GM19438 (cell line): ENCODE data around the gene ROCK2.
"Not testable (repeated sequence)": the region's sequence is repeated elsewhere in the genome, so short reads cannot be mapped to it uniquely, and the experiment has no call there.

Experiments
- ATAC-seq: cut with Tn5 transposase; IDR thresholded peaks from one replicate; pipeline ENCODE4 v1.9.1; 2021; ENCODE audit warnings: low read depth; ENCODE audit not compliant: unreplicated experiment

ROCK2 gene

DNA sequence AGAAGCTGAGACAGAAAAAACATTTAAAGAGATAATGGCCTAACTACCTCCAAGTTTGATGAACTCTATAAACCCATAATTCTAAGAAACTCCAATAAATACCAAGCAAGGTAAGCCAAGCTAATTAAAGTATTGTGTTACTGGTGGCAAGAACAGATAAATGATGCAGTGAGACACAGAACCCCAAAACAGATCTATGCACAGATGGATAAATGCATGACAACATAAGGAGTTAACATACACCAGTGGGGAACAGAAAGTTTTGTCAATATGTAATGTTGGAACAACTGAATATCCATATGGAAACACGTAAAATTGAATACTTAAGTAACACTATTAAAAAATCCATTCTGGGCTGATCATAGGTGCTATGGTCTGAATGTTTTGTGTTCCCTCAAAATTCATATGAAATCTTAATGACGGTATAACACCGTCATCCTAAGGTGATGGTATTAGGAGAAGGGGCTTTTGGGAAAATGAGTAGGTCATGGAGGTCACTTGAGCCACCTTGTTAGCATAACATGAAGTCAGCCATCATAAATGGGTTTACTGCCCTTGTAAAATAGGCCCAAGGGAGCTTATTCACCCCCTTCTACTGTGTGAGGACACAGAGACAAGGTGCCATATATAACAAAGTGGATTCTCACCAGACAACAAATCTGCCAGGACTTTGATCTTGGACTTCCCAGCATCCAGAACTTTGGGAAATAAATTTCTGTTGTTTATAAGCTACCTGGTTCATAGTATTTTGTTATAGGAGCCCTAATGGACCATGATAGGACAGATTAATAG is 102.8 kb downstream of the ROCK2 start:
- ATAC-seq, result no peak

DNA sequence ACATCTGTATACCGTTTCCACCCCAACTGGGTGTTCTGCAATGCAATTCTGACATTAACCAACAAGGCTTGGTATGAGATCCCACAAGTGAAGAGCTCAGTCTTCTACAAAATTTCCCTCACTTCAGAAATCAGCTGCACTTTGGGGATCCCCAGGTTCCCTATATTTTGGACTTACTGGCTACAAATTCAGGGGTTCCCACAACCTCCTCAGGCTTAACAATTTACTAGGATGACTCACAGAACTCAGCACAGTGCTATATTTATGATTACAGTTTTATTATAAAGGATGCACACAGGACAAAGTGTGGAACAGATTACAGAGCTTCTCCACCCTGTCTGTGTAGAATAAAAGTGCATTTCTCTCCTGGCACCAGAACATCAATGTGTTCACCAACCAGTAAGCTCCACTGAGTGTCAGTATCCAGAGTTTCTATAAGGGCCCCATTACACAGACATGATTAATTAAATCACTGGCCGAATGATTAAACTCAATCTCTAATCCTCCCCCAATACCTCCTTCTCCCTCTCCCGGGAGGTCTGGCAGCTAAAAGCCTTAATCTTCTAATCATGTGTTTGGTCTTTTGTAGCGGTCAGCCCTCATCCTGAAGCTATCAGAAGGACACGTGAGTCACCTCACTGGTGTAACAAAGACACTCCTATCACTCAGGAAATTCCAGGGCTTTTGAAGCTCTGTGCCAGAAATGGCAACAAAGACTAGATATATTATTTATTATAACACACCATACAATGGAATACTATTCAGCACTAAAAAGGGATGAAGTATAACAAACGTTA is 104.6 kb downstream of the ROCK2 start:
- ATAC-seq, result no peak

DNA sequence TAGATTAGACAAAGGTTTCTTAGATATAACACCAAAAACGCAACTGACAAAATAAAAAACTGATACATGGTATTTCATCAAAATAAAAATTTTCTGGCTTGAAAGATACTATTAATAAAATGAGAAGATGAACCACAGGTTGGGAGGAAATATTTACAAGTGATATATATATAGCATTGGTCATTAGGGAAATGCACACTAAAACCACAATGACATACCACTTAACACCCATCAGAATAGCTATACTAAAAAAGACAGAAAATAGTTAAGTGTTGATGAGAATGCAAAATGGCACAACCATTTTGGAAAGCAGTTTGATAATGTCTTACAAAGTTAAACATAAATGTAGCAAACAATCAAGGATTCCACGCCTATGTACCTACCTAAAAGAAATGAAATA is 105.3 kb downstream of the ROCK2 start:
- ATAC-seq, result no peak

DNA sequence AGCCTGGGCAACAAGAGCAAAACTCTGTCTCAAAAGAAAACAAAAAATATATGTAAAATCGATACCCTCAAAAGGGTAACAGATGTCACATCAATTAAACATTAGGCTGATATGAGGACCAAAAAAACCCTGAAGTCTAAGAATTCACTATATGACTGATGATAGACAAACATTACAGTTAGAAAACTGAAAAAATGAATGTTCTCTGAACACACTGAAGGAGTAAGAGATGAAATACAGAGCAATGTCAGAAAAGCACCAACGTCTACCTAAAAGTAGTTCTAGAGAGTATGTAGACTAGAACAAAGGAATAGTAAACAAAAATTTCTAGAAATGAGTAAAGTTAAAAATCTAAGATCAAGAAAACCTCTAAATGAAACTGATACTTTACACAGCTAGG is 107.3 kb downstream of the ROCK2 start:
- ATAC-seq, result no peak

DNA sequence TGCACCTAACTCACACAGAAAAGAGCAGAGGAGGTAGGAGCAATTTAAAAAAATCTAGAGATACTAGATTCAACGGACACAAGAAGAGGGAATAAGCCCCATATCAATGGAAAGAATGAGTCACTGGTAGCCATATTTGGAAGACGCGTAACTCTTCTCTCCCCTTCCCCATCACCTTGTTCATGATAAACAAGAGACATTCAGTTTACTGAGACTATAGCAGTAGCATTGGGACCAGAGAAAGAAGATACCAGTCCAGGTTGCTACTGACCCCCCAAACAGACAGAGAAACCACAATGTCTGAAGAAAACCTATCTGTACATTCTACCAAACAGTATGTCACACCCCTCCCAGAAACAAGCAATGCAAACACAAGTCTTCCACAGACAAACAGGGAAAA is 108.1 kb downstream of the ROCK2 start:
- no peak for ATAC-seq

DNA sequence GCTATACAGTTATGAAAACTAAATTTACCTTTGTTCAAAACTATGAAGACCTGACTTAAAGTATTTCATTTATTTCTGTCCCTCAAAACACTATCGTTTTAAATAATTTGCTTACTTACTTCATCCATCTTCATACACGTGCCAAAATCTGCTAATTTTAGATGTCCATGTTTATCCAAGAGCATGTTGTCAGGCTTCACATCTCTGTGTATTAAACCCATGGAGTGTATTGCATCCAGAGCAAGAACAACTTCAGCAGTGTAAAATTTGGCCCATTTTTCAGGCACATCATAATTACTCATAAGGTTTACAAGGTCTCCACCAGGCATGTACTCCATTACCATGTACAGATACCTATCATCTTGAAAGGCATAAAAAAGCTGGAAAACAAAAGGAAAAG is 108.9 kb downstream of the ROCK2 start:
- no peak for ATAC-seq

DNA sequence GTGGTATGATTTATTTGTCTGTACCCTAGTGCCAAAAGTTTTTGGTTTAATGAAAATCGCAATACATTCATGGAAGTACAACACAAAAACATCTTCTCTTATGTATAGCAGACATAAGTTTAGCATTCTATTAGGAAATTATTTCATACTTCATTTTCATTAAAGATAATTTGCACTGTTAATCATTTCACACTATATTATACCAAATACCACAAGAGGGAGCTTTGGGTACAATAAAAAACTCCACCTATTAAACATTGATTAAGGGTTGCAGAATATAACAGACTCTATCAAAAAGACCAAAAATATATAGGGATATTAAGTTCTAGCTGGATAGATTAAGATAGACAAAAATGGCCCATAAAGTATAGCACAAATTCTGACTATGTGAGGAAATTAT is 110.1 kb downstream of the ROCK2 start:
- no peak for ATAC-seq

DNA sequence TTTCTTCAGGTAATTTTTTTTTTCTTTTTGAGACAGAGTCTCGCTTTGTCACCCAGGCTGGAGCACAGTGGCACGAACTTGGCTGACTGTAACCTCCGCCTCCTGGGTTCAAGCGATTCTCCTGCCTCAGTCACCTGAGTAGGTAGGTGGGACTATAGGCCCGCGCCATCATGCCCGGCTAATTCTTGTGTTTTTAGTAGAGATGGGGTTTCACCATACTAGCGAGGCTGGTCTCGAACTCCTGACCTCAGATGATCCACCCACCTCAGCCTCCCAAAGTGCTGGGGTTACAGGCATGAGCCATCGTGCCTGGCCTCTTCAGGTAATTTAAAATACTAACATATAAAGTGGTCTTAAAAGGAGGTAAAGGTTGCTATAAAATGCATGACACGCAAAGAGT is 113.2 kb downstream of the ROCK2 start:
- not testable (repeated sequence) for ATAC-seq

DNA sequence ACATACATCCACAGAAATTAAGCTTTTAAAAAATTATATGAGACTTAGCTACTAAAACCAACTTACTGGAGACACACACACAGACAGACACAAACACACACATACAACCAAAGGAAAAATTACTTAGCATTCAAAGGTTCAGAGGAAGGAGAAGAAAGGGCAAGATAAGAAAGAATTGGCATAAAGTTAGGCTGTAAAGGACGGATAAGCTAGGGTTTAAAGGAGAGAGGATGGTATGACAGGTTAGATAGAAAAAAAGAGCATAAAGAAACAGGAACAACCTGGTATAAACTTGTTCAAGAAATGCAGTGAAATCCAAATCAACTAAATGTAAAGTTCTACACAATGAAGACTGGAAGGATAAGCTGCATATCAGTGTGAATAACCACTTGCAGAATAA is 115.7 kb downstream of the ROCK2 start:
- ATAC-seq, result no peak

DNA sequence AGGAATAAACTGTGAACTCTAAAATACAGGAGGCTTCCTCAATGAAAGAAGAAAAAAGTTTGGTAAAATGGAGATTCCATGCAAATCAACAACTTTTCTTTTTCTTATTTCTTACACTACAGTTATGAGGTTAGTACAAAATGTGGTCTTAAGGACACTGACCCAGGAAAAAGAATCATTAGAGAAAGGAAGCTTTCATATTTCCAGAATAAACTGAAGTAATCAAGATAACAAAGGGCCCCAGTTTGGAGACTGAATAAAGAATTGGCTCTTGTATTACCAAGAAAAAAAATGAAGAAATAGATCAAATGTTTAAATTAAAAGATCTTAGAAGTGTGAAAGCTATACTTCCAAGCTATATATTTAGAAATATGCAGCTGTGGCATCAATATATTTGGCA is 116.8 kb downstream of the ROCK2 start:
- ATAC-seq, result no peak

DNA sequence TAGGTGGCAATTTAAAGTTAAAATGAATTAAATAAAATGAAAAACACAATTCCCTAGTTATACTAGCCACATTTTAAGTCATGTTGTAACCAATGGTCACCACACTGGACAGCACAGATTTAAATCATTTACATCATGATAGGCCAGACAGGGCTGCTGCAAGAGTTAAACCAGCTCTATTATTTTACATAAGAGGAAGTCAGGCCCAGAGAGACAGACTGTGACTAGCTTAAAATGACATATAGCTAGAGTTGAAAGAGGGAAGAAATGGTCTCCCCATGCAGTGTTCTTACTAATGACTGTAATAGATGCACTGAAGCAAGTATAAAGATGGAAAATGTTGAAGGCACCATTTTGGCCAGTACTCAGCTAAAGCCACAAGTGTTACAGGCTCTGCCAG is 119.5 kb downstream of the ROCK2 start:
- no peak for ATAC-seq

DNA sequence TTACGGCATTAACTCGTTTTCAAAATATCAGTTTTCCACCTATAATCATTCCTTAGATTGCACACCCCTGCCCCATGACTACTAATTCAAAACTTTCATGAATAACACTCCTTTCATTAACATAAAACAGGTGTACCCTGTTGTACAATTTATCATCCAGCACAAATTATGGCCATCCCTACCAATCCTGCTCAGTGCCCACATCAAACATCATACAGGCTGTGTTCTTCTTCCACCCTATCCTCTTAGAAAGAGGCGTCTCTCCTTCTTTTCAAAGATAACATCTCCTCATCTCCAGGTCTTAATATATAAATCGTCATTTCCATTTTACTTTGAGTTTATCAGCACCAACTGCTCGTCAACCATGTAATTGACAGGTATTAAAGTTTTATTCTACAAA is 121.6 kb downstream of the ROCK2 start:
- ATAC-seq, result no peak

DNA sequence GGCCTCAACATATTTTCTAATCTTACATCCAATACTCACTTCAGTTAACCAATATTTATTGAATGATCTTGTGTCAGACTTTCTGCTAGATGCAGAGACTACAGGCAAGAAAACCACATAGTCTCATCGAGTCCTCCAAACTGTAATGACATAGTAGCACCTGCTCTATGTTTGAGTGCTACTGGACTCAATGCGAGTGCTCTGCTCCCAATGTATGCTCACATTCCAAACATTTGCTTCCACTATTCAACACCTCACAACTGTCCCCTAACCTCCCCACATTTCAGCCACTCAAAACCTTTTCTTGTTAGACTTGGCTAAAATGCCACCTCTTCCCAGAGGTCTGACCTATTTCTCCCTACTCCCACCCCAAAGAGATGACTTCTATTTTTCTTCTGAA is 124.0 kb downstream of the ROCK2 start:
- no peak for ATAC-seq

DNA sequence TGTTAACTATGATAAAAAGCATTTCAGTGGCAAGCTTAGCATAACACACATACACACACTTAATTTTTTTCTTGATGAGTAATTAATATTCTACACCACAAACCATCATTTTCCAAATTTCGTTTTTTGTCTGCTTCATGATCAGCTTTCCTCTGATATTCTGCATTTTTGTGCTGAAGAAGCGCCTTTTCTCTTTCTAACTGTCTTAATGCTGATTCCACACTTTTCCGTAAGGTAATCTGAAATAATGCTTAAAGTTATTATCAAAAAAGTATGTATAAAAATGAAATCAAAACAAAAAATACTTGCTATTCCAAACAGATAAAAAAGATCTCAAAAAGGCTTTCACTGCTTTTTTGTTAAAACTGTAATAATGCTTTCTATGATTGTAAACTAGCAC is 129.0 kb downstream of the ROCK2 start:
- no peak for ATAC-seq

DNA sequence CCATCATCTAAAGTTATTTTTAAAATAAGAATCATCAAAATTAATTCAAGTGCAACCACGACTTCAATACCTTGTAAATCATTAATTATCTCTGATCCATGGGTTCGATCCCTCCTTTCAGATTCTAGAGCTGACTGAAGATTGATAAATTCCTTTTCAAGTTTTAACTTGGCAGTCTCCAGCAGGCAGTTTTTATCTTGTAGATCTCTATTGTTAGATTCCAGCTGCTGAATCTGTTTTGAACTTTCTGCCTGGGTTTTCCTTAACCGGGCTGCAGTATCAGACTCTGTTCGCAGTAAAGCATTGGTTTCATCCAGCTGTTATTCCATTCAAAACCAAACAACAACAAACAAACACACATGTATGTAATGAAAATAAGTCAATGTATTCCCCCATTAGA is 129.7 kb downstream of the ROCK2 start:
- ATAC-seq, result no peak

DNA sequence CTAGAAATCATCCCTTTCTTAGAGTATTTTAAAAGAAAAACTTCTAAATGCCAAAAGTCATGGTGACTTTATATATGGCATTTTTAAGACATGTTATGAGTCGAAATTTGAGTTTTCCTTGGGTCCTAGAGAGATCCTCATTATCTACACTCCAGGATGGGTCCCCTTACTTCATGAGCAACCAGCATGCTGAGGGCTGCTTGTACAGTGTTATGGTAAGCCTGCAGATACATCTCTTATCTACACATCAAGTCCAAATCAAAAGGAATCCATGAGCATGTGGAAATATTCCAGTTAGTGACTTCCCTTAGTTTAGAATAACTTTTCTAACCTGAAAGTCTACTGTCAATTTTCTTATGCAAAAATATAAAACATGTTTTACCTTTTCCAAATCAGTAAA is 130.5 kb downstream of the ROCK2 start:
- ATAC-seq, result no peak

DNA sequence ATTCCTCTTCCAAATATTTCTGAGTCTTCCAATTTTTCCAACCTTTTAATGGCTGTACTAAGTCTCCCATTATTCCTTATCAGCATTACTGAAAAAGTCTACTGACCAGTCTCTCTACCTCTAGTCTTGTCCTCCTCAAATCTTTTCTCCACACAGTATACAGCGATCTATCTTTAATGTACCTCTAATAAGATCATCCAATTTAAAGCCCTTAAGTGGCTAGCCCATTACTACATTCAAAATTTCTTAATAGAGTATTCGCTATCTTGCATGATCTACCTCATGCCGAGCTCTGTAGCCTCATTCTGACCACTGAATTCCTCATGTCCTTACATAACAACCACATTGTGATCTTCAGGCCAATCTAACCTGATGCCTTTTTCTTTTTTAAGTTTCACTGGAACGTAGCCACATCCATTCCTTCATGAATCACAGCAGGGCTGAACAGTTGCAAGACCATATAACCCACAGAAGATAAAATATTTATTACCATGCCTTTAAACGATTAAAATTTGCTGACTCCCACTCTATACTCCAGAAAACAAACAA is 131.3 kb downstream of the ROCK2 start:
- ATAC-seq, result no peak

DNA sequence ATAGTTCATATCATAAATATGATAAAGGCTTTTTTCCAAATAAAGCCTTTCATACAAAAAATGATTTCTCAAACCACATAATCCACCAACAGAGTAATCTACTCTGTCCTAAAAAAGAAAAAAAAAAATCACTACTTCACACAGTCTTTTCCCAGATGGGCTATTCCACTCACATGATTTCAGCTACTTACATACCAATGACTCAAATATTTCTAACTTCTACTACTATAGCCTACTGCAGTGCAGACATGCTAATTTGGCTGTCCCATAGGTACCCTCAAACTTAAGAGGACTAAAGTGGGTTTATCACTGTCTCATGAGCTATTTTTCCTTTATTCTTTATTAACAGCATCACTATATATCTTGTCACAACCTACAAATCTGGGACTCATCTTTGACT is 131.8 kb downstream of the ROCK2 start:
- no peak for ATAC-seq

DNA sequence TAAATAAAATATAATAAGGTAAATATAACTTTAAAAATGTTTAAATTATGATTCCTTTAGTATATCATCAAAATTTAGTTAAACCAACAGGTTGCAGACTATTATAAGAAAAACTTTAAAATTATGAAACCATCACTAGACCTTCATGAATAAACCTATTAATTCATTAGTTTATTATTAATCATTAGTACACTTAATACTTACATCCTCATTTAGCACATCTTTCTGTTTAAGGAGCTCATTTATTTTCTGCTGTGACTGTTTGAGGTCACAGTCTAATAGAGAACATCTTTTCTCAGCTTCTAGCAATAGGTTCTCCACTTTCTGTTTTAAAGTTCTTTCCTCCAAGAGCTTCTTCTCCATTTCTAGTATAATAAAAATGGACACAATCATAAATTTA is 136.4 kb downstream of the ROCK2 start:
- ATAC-seq, result no peak

DNA sequence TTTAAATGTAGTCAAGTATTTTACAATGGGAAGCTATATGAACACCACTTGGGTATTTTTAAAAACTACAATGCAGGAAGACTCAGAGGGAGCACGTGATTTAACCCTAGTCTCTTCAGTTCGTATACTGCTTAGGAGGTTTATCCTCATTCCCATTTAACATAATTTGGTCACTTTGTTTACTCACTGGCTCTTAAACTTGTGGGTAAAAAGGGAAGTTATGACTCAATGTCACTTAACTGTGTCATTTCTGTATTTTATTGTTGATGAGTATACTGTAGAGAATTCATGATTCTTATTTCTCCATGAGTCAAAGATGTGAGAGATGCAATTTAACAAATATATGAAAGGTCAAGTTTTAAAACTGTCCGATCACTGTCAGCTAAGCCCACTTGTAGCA is 141.0 kb downstream of the ROCK2 start:
- ATAC-seq, result no peak

DNA sequence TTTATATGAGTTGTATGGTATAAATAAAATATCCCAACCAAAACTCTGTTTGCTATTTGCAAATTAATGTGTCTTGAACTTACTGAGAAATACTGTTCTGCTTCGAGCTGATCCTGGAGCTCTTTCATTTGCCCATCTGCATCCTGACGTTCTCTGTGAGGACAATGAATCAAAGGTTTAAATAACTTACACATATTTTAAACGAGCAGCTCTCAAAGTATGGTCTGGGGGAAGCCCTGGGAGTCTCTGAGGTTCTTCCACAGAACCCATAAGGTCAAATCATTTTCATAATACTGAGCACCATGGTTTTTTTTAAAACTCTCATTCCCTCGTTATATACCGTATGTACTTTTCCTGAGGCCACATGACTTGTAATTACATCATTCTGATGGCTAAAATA is 142.5 kb downstream of the ROCK2 start:
- no peak for ATAC-seq

DNA sequence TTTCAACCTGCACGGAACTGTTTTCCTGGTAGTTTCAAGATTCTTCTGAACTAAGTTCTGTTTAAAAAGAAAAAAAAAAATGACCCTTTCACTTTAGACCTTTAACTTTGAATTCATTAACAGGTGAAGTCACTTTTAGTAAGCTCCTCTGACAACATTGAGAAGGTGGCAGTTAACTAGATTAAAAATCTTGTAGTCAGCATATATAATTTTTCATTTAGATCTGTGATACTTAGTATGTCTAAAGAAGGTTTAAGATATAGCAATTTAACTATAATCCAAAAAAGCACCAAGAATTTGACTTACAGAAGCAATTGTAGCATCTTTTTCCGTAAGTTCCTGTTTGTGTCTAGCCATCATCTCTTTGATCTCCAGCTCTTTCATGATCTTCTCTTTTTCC is 143.8 kb downstream of the ROCK2 start:
- no peak for ATAC-seq
